Measurements from ENCODE around the gene STRIP2. TPM values are rescaled to one million over a fixed set of nuclear protein-coding genes. Genes with fewer than 3 reads are reported as not detected.

The STRIP2 gene
- total and polyA plus RNA-seq, 2 of the 13 experiments (the other 11 are each of a cell fraction or from before 2014, with no cell fraction given), result 3.9 to 8.2 TPM

DNA sequence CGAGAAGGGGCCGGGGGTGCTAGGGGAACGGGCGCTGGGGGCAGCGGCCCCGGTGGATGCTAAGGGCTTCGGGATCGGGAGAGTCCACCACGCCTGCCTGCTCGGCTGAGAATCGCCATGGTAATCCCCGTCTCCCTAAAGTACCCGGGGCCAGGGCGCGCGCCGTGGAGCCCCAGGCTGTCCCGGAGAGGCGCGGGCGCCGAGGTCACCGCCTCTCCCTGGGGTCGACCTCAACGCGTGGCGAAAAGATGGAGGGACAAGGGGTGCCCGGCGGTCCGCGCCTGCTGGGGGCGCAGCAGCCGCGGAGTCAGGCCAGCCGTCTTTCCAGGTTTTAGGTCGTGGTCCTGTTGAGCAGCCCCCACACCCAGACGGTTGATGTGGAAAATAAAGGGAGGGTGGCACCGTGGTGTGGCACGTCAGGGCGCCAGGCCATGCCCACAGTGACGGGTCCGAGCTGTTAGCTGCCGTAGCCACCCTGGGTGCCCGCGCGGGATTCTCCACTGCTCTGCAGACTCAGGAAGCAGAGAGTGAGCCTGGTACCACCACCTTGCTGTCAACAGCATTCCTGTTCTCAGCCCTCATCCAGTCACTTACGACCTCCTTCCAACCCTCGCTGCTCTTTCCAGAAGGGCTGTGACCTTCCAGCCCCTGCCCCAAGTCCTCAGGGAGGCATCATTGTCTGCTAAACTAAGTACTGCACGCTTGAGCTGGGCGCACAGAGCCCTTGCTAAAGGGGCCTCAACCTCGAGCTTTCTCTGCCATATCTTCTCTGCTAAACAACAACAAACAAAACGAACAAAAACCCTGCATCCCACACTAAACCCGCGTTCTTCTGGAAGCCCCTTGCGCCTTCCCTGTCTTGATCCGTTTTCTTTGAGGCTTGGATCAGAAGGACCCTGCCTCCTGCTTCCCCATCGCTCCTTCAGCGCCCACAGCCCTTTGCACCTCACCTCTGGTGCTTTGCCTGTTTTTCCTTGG, 68.8 kb downstream of the STRIP2 start (continued):
- TF ChIP-seq, protein P1, sequence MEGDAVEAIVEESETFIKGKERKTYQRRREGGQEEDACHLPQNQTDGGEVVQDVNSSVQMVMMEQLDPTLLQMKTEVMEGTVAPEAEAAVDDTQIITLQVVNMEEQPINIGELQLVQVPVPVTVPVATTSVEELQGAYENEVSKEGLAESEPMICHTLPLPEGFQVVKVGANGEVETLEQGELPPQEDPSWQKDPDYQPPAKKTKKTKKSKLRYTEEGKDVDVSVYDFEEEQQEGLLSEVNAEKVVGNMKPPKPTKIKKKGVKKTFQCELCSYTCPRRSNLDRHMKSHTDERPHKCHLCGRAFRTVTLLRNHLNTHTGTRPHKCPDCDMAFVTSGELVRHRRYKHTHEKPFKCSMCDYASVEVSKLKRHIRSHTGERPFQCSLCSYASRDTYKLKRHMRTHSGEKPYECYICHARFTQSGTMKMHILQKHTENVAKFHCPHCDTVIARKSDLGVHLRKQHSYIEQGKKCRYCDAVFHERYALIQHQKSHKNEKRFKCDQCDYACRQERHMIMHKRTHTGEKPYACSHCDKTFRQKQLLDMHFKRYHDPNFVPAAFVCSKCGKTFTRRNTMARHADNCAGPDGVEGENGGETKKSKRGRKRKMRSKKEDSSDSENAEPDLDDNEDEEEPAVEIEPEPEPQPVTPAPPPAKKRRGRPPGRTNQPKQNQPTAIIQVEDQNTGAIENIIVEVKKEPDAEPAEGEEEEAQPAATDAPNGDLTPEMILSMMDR (CRISPR knock-in tag; IDR thresholded peaks at IDR 0.05), result peak; percentile 26; the same call in 1 of the 2 replicates
- TF ChIP-seq RXRA (CRISPR knock-in tag; IDR thresholded peaks at IDR 0.05) (0 out of 2 replicates have a peak, but pooled peaks have one; percentile 15), ZMYM4 (CRISPR knock-in tag; IDR thresholded peaks at IDR 0.05) (0 out of 2 replicates have a peak, but pooled peaks have one; percentile 8), MYC (CRISPR knock-in tag; IDR thresholded peaks at IDR 0.05; ENCODE audit: borderline replicate concordance) (0 out of 2 replicates have a peak, but pooled peaks have one; percentile 11), ZNF768 (CRISPR knock-in tag; IDR thresholded peaks at IDR 0.05) (peak; percentile 3; the same call in 1 of the 2 replicates), HIVEP1 (CRISPR knock-in tag; IDR thresholded peaks at IDR 0.05) (peak; percentile 28; the same call in 1 of the 2 replicates), AGO1 (IDR thresholded peaks at IDR 0.05; ENCODE audit: low read depth, low read length, poor library complexity, severe bottlenecking) (no peak), ZNF329 (CRISPR knock-in tag; IDR thresholded peaks at IDR 0.05; ENCODE audit: low read depth) (0 out of 2 replicates have a peak, but pooled peaks have one; percentile 14), KAT7 (CRISPR knock-in tag; IDR thresholded peaks at IDR 0.05; ENCODE audit: borderline replicate concordance) (no peak), ZNF468 (CRISPR knock-in tag; IDR thresholded peaks at IDR 0.05) (no peak), NFYC (CRISPR knock-in tag; IDR thresholded peaks at IDR 0.05) (no peak), ZNF138 (CRISPR knock-in tag; IDR thresholded peaks at IDR 0.05; ENCODE audit: low read depth) (no peak), ZFAT (CRISPR knock-in tag; conservative IDR thresholded peaks at IDR 0.05) (no peak)
